ENCODE measurements around the gene CELSR3.

Gene CELSR3

GRCh38 chr3:48694610-48695392, 32.1 kb upstream of the CELSR3 start:
- Mint-ChIP-seq H3K27ac (peak overlapping the region; percentile 80), H3K27me3 (no peaks in the 10 kb centered on the region), H3K9me3 (no peaks in the 10 kb centered on the region), H3K36me3 (ENCODE audit: low read depth) (peaks cover 79% of the 10 kb centered on the region), H3K4me1 (ENCODE audit: low read depth) (peaks cover 22% of the 10 kb centered on the region), H3K4me3 (no peak overlapping the region)
- DNase-seq: no peak

DNA sequence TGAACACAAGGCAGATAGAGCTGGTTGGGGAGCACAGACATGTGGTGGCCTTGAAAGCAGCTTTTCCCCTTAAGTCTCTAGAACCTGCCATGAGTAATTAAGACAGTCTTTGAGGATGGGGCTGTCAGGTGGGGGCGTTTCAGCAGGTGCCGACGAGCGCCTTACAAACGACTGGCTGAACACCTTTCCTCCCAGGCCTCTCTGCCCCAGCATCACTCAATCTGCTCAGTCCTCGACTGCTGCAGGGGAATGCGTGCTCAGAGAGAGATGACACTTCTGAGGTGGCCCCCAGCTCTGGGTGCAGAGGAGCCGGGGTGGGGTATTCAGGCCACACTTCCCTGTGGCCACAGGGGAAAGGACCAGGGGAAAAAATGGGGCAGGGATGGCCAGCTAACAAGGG, 31.1 kb upstream of the CELSR3 start:
- Mint-ChIP-seq H3K9me3 (no peaks in the 10 kb centered on the region), H3K27me3 (no peaks in the 10 kb centered on the region), H3K4me1 (ENCODE audit: low read depth) (peaks cover 17% of the 10 kb centered on the region), H3K4me3 (no peak overlapping the region), H3K27ac (no peak overlapping the region), H3K36me3 (ENCODE audit: low read depth) (peaks cover 79% of the 10 kb centered on the region)
- DNase-seq: no peak

DNA sequence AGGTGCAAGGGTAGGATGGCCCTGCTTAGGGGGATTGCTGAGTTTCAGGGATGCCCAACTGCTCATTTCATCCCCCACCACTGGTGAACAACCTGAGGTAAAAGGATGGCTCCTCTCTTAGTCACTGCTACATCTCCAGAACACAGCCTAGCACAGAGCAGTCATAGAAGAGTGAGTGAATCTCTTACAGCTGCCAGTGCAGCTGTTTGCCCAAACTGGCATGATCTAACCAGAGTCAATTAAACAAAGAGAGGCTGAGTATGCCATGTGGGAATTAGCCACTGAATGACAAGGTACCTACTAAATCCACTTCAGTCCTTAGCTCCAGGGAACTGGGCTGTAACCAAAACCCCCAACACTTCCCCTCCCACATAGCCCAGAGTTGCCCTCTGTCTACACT, 29.9 kb upstream of the CELSR3 start:
- Mint-ChIP-seq H3K4me1 (ENCODE audit: low read depth) (peaks cover 9% of the 10 kb centered on the region), H3K9me3 (no peaks in the 10 kb centered on the region), H3K36me3 (ENCODE audit: low read depth) (peaks cover 83% of the 10 kb centered on the region), H3K27me3 (no peaks in the 10 kb centered on the region), H3K4me3 (no peak overlapping the region), H3K27ac (peak overlapping the region; percentile 75)
- DNase-seq: no peak

GRCh38 chr3:48690846-48691458, 28.3 kb upstream of the CELSR3 start:
- H3K4me1 Mint-ChIP-seq (ENCODE audit: low read depth): peaks cover 10% of the 10 kb centered on the region
- peaks cover 83% of the 10 kb centered on the region for H3K36me3 Mint-ChIP-seq (ENCODE audit: low read depth)
- no peaks in the 10 kb centered on the region for H3K27me3 Mint-ChIP-seq
- H3K27ac Mint-ChIP-seq: peak overlapping the region; percentile 37
- no peak overlapping the region for H3K4me3 Mint-ChIP-seq
- no peaks in the 10 kb centered on the region for H3K9me3 Mint-ChIP-seq
- no peak for DNase-seq

DNA sequence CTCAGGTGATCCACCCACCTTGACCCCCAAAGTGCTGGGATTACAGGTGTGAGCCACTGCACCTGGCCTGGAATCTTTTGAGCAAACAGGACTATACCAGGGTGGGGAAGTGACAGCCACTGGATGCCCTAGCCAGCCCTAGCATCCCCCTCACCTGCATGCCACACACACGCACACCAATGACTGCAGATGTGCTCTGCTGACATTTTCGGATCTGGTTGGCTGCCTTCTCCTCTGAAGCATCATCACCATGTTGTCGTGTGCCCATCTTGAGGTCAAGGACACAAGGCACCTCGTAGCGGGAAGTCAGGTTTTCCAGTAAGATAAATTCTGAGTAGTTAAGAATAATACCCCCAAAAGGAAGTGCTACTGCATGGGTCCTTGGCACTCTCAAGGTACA, 26.7 kb upstream of the CELSR3 start:
- Mint-ChIP-seq H3K9me3 (no peaks in the 10 kb centered on the region), H3K36me3 (ENCODE audit: low read depth) (peaks cover 71% of the 10 kb centered on the region), H3K4me3 (no peak overlapping the region), H3K4me1 (ENCODE audit: low read depth) (peaks cover 14% of the 10 kb centered on the region), H3K27ac (no peak overlapping the region), H3K27me3 (no peaks in the 10 kb centered on the region)
- DNase-seq: no peak

DNA sequence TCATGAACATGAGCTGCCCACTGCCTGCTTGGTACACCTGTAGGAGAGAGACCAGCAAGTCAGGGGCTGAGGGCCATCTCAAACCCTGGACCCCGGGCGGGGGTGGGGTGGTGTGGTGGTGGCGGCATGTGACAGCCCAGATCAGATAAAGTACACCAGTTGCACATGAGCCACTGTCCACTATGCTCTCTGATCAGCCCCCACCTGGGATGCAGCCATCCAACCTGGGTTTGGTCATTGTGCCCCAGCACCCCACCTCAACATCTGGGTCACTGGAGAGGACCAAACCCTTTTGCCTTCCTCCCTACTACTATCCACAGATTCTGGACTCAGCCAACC, 26.0 kb upstream of the CELSR3 start:
- DNase-seq: no peak
- H3K9me3 Mint-ChIP-seq: no peaks in the 10 kb centered on the region
- no peaks in the 10 kb centered on the region for H3K27me3 Mint-ChIP-seq
- H3K27ac Mint-ChIP-seq: no peak overlapping the region
- peaks cover 21% of the 10 kb centered on the region for H3K4me1 Mint-ChIP-seq (ENCODE audit: low read depth)
- H3K4me3 Mint-ChIP-seq: no peak overlapping the region
- peaks cover 66% of the 10 kb centered on the region for H3K36me3 Mint-ChIP-seq (ENCODE audit: low read depth)

GRCh38 chr3:48688032-48688736, 25.5 kb upstream of the CELSR3 start:
- H3K36me3 Mint-ChIP-seq (ENCODE audit: low read depth): peaks cover 63% of the 10 kb centered on the region
- peaks cover 26% of the 10 kb centered on the region for H3K4me1 Mint-ChIP-seq (ENCODE audit: low read depth)
- H3K9me3 Mint-ChIP-seq: no peaks in the 10 kb centered on the region
- no peak for DNase-seq
- H3K27me3 Mint-ChIP-seq: no peaks in the 10 kb centered on the region
- H3K27ac Mint-ChIP-seq: no peak overlapping the region
- H3K4me3 Mint-ChIP-seq: no peak overlapping the region

- peaks cover 63% of the 10 kb centered on the region for H3K36me3 Mint-ChIP-seq (ENCODE audit: low read depth)
- no peak overlapping the region for H3K4me3 Mint-ChIP-seq
- no peaks in the 10 kb centered on the region for H3K9me3 Mint-ChIP-seq
- H3K27me3 Mint-ChIP-seq: no peaks in the 10 kb centered on the region
- no peak overlapping the region for H3K27ac Mint-ChIP-seq
- H3K4me1 Mint-ChIP-seq (ENCODE audit: low read depth): peaks cover 27% of the 10 kb centered on the region
- DNase-seq: no peak
These were observed 24.6 kb upstream of the CELSR3 start for GRCh38 chr3:48687220-48687678.

- H3K4me3 Mint-ChIP-seq: peak overlapping the region; percentile 87
- H3K36me3 Mint-ChIP-seq (ENCODE audit: low read depth): peaks cover 64% of the 10 kb centered on the region
- peak overlapping the region; percentile 89 for H3K27ac Mint-ChIP-seq
- no peaks in the 10 kb centered on the region for H3K27me3 Mint-ChIP-seq
- H3K4me1 Mint-ChIP-seq (ENCODE audit: low read depth): peaks cover 27% of the 10 kb centered on the region
- H3K9me3 Mint-ChIP-seq: no peaks in the 10 kb centered on the region
- no peak for DNase-seq
These were observed 24.0 kb upstream of the CELSR3 start for GRCh38 chr3:48686538-48687219.

DNA sequence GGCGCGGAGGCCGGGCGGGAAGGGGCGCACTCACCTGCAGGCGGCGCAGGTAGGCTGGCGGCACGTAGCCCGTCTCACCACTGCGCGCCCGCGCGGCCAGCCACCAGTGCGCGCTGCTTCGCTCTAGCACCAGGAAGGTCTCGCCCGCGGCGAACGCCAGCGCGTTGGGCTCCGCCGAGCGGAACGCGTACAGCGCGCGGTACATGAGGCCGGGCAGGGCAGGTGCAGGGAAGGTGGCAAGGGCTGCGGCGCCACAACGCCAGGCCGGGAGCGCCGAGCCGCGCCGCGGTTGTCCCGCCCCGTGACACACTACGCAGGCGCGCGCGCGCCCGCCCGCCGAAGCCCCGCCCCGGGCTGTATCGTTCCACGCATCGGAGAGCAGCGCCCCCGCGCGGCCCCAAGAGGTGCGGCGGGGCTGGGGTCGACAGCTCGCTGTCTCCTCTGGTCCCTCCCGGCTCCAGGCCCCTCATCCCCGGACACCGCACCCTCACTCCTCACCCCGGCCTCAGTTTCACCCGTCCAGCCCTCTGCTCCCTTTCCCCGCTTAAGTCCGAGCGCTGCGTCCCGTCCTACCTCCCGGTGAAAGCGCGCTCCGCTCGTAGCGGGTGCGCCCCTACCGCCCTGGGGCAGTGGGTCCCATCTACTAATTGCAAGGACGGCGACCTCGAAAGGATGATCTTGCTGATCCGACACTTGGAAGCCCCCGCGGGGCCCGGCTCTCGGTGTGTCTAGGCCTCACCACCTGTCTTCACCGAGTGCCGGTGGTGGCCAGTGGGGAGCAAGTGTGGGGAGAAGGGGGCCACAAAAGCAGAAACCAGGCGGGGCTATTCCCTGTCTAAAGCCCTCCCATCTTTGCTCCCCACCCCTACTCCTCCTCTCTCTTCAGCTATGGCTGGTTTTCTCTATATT, 23.2 kb upstream of the CELSR3 start, which contains the start of gene NCKIPSD:
NCKIPSD (minus strand) TSS at position 313 of the 909 bp plus-strand sequence; CDS start at position 205, 108 bp downstream.
- Mint-ChIP-seq H3K27ac (peak within 1 kb of the TSS; percentile 89), H3K4me3 (peak within 1 kb of the TSS; percentile 87), H3K36me3 (ENCODE audit: low read depth) (peaks cover 66% of the 10 kb centered on the region), H3K4me1 (ENCODE audit: low read depth) (peaks cover 27% of the 10 kb centered on the region), H3K27me3 (no peaks in the 10 kb centered on the region), H3K9me3 (no peaks in the 10 kb centered on the region)
- DNase-seq: peak; percentile 97

- Mint-ChIP-seq H3K27me3 (no peaks in the 10 kb centered on the region), H3K4me1 (ENCODE audit: low read depth) (peaks cover 29% of the 10 kb centered on the region), H3K36me3 (ENCODE audit: low read depth) (peaks cover 66% of the 10 kb centered on the region), H3K27ac (peak overlapping the region; percentile 84), H3K9me3 (no peaks in the 10 kb centered on the region), H3K4me3 (peak overlapping the region; percentile 87)
- no peak for DNase-seq
These were observed 22.6 kb upstream of the CELSR3 start for GRCh38 chr3:48685293-48685602.

DNA sequence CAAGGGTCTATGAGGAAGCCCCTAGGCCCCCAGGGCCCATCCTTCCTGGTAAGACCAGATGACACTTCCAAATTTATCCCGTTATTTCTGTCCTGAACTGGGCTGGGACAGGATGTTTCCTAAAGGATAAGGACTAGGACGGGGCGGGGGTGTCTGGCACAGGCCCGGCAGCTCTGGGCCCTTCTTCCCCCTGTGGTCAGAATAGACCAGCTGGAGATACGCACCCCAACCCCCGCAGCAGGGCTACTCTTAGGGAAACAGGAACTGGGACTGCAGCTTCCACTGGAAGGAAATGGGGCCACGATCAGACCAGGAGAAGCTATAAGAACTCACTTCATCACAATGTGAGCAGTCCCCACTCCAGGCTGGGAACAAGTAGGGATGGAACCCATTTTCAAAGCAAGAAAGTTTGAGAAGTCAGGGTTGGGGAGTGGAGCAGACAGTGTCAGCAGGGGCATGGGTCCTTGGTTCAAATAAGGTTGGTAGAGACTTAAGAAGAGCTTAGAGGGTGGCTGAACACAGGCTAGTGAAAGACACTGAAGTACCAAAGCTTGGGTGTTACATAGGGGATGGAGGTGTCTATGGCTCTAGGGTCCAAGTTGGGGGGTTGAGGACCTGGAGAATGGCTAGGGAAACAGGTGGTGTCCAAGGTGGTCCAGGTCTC, 21.9 kb upstream of the CELSR3 start:
- Mint-ChIP-seq H3K9me3 (no peaks in the 10 kb centered on the region), H3K4me1 (ENCODE audit: low read depth) (peaks cover 29% of the 10 kb centered on the region), H3K36me3 (ENCODE audit: low read depth) (peaks cover 66% of the 10 kb centered on the region), H3K4me3 (peak overlapping the region; percentile 87), H3K27me3 (no peaks in the 10 kb centered on the region), H3K27ac (peak overlapping the region; percentile 89)
- no peak for DNase-seq

DNA sequence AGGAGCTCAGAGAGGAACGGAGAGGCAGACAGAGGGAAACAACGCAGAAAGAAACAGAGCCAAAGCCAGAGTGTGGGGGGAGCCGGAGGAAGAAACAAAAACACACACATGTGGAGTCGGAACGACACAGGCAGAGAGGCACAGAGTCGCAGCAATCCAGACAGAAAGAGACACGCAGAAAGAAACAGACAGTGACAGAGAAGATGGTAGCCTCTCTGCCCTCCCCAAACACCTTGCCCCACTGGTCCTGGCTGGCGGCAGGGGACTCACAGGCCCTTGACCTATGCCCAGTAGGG, 21.3 kb upstream of the CELSR3 start:
- DNase-seq: no peak
- Mint-ChIP-seq H3K4me1 (ENCODE audit: low read depth) (peaks cover 29% of the 10 kb centered on the region), H3K9me3 (no peaks in the 10 kb centered on the region), H3K27ac (no peak overlapping the region), H3K27me3 (no peaks in the 10 kb centered on the region), H3K36me3 (ENCODE audit: low read depth) (peaks cover 66% of the 10 kb centered on the region), H3K4me3 (peak overlapping the region; percentile 87)
